Stomach (tissue), 4 donors: ENCODE results near the gene USP34.

Experiments
- EP300 ChIP-seq: sonication (generic); formaldehyde crosslinking; IDR thresholded peaks from one replicate; pipeline ENCODE4 v1.6.1; 2017; ENCODE audit warnings: antibody characterized with exemption
- POLR2A ChIP-seq, 4 donors: fragments of 450-650 bp; IDR thresholded peaks; one replicate each; pipeline ENCODE4 v1.6.1; 2016; ENCODE audit warnings: antibody characterized with exemption in 4 of 4, control low read depth in 2 of 4, mild to moderate bottlenecking in 1 of 4, moderate library complexity in 1 of 4
- POLR2AphosphoS5 ChIP-seq, 3 donors: sonication (generic); formaldehyde crosslinking; IDR thresholded peaks; one replicate each; pipeline ENCODE4 v1.6.1; 2016; ENCODE audit warnings: antibody characterized with exemption in 3 of 3
- TF ChIP-seq, protein P1 (sequence below), 7 experiments: fragments of 450-650 bp in 4 of 7; fragments of 200-600 bp in 3 of 7; sonication (generic) in 3 of 7; IDR thresholded peaks; one replicate each; pipeline ENCODE4 v1.5.1; 2016 to 2019; ENCODE audit warnings: antibody characterized with exemption in 7 of 7, control low read depth in 2 of 7, mild to moderate bottlenecking in 1 of 7

DNA sequence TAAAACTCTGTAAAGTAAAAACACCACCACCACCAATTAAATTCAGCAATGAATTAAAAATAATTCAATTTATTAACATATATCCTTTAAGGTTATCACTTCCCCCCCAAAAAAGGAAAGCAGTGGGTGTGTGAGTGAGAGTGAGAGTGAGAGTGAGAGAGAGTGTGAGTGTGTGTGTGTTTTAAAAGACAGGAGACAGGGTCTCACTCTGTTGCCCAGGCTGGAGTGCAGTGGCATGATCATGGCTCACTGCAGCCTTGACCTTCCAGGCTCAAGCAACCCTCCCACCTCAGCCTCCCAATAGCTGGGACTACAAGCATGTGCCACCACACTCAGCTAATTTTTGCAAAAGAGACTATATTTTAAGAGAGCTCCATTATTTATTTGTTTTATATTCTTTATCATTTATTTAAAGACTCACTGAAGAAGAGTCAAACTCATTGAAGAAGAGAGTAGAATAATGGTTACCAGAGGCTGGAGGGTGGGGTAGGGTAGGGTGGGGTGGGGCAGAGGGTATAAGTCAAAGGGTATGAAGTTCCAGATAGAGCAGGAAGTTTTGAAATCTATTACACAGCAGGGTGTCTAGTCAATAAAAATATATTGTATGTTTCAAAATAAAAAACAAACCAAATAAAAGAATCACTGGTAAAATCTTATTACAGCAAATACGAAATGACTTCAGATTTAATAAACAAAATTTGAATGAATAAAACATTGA, 187.3 kb downstream of the USP34 start:
- TF ChIP-seq, protein P1, sequence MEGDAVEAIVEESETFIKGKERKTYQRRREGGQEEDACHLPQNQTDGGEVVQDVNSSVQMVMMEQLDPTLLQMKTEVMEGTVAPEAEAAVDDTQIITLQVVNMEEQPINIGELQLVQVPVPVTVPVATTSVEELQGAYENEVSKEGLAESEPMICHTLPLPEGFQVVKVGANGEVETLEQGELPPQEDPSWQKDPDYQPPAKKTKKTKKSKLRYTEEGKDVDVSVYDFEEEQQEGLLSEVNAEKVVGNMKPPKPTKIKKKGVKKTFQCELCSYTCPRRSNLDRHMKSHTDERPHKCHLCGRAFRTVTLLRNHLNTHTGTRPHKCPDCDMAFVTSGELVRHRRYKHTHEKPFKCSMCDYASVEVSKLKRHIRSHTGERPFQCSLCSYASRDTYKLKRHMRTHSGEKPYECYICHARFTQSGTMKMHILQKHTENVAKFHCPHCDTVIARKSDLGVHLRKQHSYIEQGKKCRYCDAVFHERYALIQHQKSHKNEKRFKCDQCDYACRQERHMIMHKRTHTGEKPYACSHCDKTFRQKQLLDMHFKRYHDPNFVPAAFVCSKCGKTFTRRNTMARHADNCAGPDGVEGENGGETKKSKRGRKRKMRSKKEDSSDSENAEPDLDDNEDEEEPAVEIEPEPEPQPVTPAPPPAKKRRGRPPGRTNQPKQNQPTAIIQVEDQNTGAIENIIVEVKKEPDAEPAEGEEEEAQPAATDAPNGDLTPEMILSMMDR (IDR thresholded peaks at IDR 0.05), result no peak
- no peak for TF ChIP-seq POLR2A (IDR thresholded peaks at IDR 0.05)
- TF ChIP-seq POLR2AphosphoS5 (IDR thresholded peaks at IDR 0.05), result no peak
- TF ChIP-seq EP300, result no peak
